HG03457 (cell line): ENCODE measurements around the gene MATK.

ENCODE experiments used
- ATAC-seq: cut with Tn5 transposase; IDR thresholded peaks from one replicate; pipeline ENCODE4 v1.9.1; 2021; ENCODE audit warnings: moderate number of reproducible peaks; ENCODE audit not compliant: unreplicated experiment

Gene MATK

GRCh38 chr19:3785938-3786824 is at the start of gene MATK:
MATK (minus strand) TSS chr19:3786381; CDS start chr19:3785135, 1,246 bp downstream.
- ATAC-seq: no peak

- no peak for ATAC-seq
Observed at GRCh38 chr19:3835055-3835435, 48.9 kb upstream of the MATK start.

GRCh38 chr19:3834349-3835054 is 48.3 kb upstream of the MATK start:
- ATAC-seq: no peak

- no peak for ATAC-seq
Observed at GRCh38 chr19:3833578-3834348, 47.6 kb upstream of the MATK start.

- ATAC-seq: no peak
Observed at GRCh38 chr19:3832001-3832400, 45.8 kb upstream of the MATK start.

- no peak for ATAC-seq
Observed at GRCh38 chr19:3831601-3832000, 45.4 kb upstream of the MATK start.

- ATAC-seq: no peak
Observed at GRCh38 chr19:3830621-3831589, 44.7 kb upstream of the MATK start.

GRCh38 chr19:3827306-3827705 is 41.1 kb upstream of the MATK start:
- no peak for ATAC-seq

- no peak for ATAC-seq
Observed at GRCh38 chr19:3826163-3826562, 40.0 kb upstream of the MATK start.

- ATAC-seq: no peak
Observed at GRCh38 chr19:3825286-3825956, 39.2 kb upstream of the MATK start.

GRCh38 chr19:3823350-3823713 is 37.2 kb upstream of the MATK start:
- no peak for ATAC-seq

GRCh38 chr19:3822683-3823349 is 36.6 kb upstream of the MATK start:
- ATAC-seq: no peak

GRCh38 chr19:3821857-3822364 is 35.7 kb upstream of the MATK start:
- no peak for ATAC-seq

GRCh38 chr19:3821156-3821555 is 35.0 kb upstream of the MATK start:
- ATAC-seq: no peak

- no peak for ATAC-seq
Observed at GRCh38 chr19:3819989-3820388, 33.8 kb upstream of the MATK start.

- ATAC-seq: no peak
Observed at GRCh38 chr19:3818918-3819317, 32.7 kb upstream of the MATK start.

GRCh38 chr19:3818466-3818865 is 32.3 kb upstream of the MATK start:
- ATAC-seq: no peak

- ATAC-seq: no peak
Observed at GRCh38 chr19:3817761-3818160, 31.6 kb upstream of the MATK start.

GRCh38 chr19:3816566-3817218 is 30.5 kb upstream of the MATK start:
- ATAC-seq: no peak
